K562 (cell line): ENCODE results near the gene MED17. TPM values are rescaled to one million over a fixed set of nuclear protein-coding genes. Genes with fewer than 3 reads are reported as not detected.

Experiments used
- ATAC-seq: fragments of 200-7000 bp; cut with Tn5 transposase; 3 replicates; pipeline ENCODE4 v1.9.1; 2020; ENCODE audit warnings: moderate library complexity
- BruUV-seq: library from RNA; stranded (reverse); fragments of 400-500 nt; replicated peaks from 2 replicates; lab custom pipeline; 2021; lab: Mats Ljungman, UMichigan
- CTCF ChIA-PET: fragments of 300-600 bp; formaldehyde crosslinking; extraction: SDS; loops from one replicate; lab custom pipeline; 2021; ENCODE audit warnings: low intra/inter-chr PET ratio; lab: Yijun Ruan, JAX
- POLR2A ChIA-PET: fragments of 300-600, 350-650 bp; sonication (Branson Sonifier 250); formaldehyde crosslinking; extraction: SDS; loops from one replicate; lab custom pipeline; 2021; ENCODE audit warnings: antibody characterized with exemption, inconsistent platforms; lab: Yijun Ruan, JAX
- DNase-seq, 4 experiments: peaks; one replicate each; pipeline versions ENCODE4 v3.0.0 to v3.0.0-alpha.2; 2011 to 2018; ENCODE audit warnings: low spot score in 3 of 4, mixed read lengths in 3 of 4; ENCODE audit errors: extremely low read depth in 1 of 4
- FAIRE-seq: peaks from 2 replicates; lab custom pipeline; 2011; peaks lifted over from hg19 to GRCh38; lab: Jason Lieb, UNC
- H2AFZ ChIP-seq: 2 replicates; pipeline ENCODE4 v1.6.0; 2011; ENCODE audit warnings: low read depth, low read length, control low read depth, inconsistent platforms
- H3K27ac ChIP-seq: fragments of 200-600 bp; 3 replicates; pipeline ENCODE4 v1.8.0; 2011; ENCODE audit warnings: low read depth, mild to moderate bottlenecking, control low read depth, inconsistent platforms, low read length, moderate library complexity, mixed read lengths; ENCODE audit errors: extremely low read depth
- H3K27me3 ChIP-seq, 2 experiments: fragments of 300-600 bp in 1 of 2; 2 replicates in 1 of 2; 3 replicates in 1 of 2; pipeline versions ENCODE4 v1.6.0 to v1.8.0; 2011; ENCODE audit warnings: inconsistent platforms in 2 of 2, low read length in 2 of 2, mild to moderate bottlenecking in 1 of 2, mixed read lengths in 1 of 2, moderate library complexity in 1 of 2; ENCODE audit not compliant: control insufficient read depth in 2 of 2, insufficient read depth in 2 of 2
- H3K36me3 ChIP-seq: fragments of 300-600 bp; 3 replicates; pipeline ENCODE4 v1.8.0; 2011; ENCODE audit warnings: mild to moderate bottlenecking, low read length, inconsistent platforms; ENCODE audit not compliant: control insufficient read depth, insufficient read depth
- H3K4me1 ChIP-seq, 2 experiments: fragments of 200-600 bp in 1 of 2; replicated peaks in 1 of 2; 2 replicates in 1 of 2; 3 replicates in 1 of 2; pipeline versions ENCODE4 v1.5.1 to v1.8.0; 2011; ENCODE audit warnings: inconsistent platforms in 2 of 2, low read length in 2 of 2, mild to moderate bottlenecking in 1 of 2, mixed read lengths in 1 of 2, moderate library complexity in 1 of 2; ENCODE audit not compliant: control insufficient read depth in 2 of 2, insufficient read depth in 2 of 2
- H3K4me2 ChIP-seq: 2 replicates; pipeline ENCODE4 v1.6.1; 2011; ENCODE audit warnings: low read length, control low read depth, inconsistent platforms, mixed read lengths; ENCODE audit not compliant: insufficient read depth
- H3K4me3 ChIP-seq: fragments of 200-600 bp; sonication (generic), shearing (Covaris generic); 2 replicates; pipeline ENCODE4 v1.5.1; 2016; ENCODE audit warnings: control low read depth, inconsistent platforms
- H3K79me2 ChIP-seq: fragments of 200-600 bp; 3 replicates; pipeline ENCODE4 v1.8.0; 2011; ENCODE audit warnings: low read length, inconsistent platforms; ENCODE audit not compliant: control insufficient read depth, insufficient read depth
- H3K9ac ChIP-seq, 2 experiments: 2 replicates each; pipeline versions ENCODE4 v1.6.0 to v1.6.1; 2011; ENCODE audit warnings: low read depth in 2 of 2, low read length in 2 of 2, control low read depth in 1 of 2, inconsistent platforms in 1 of 2, mild to moderate bottlenecking in 1 of 2, mixed read lengths in 1 of 2; ENCODE audit not compliant: insufficient read depth in 1 of 2
- H3K9me1 ChIP-seq: one replicate; pipeline ENCODE4 v1.6.0; 2011; ENCODE audit warnings: inconsistent platforms, mild to moderate bottlenecking, low read length, moderate library complexity; ENCODE audit not compliant: control insufficient read depth, insufficient read depth
- H3K9me3 ChIP-seq: replicated peaks from 2 replicates; pipeline ENCODE4 v1.5.1; 2011; ENCODE audit warnings: low read depth, low read length, inconsistent platforms; ENCODE audit not compliant: control insufficient read depth, insufficient read depth
- H4K20me1 ChIP-seq: replicated peaks from 2 replicates; pipeline ENCODE4 v1.6.1; 2011; ENCODE audit warnings: low read length, inconsistent platforms, mixed read lengths; ENCODE audit not compliant: control insufficient read depth, insufficient read depth
- CREM ChIP-seq: IDR thresholded peaks from 2 replicates; pipeline ENCODE4 v1.6.1; 2014; ENCODE audit warnings: antibody characterized with exemption, low read depth
- HCFC1 ChIP-seq: IDR thresholded peaks from 2 replicates; pipeline ENCODE4 v1.6.1; 2012; ENCODE audit warnings: low read depth, low read length, improper control_type of control experiment
- HMG20B ChIP-seq: fragments of 250-450 bp; sonication (Bioruptor Pico); IDR thresholded peaks from 2 replicates; pipeline ENCODE4 v1.5.0; 2021; ENCODE audit warnings: mild to moderate bottlenecking
- ILF3 ChIP-seq: fragments of 450-650 bp; IDR thresholded peaks from 2 replicates; pipeline ENCODE4 v1.6.1; 2018; ENCODE audit warnings: antibody characterized with exemption, mild to moderate bottlenecking, moderate library complexity, borderline replicate concordance
- POLR2A ChIP-seq: fragments of 450-650 bp; conservative IDR thresholded peaks from 2 replicates; pipeline ENCODE4 v1.6.1; 2016
- POLR2AphosphoS5 ChIP-seq: IDR thresholded peaks from 2 replicates; pipeline ENCODE4 v1.6.1; 2011; ENCODE audit warnings: mild to moderate bottlenecking, low read depth, low read length, moderate library complexity; ENCODE audit not compliant: control insufficient read depth, insufficient read depth
- POLR2B ChIP-seq: fragments of 450-650 bp; IDR thresholded peaks from 2 replicates; pipeline ENCODE4 v1.6.1; 2018; ENCODE audit warnings: low read depth; ENCODE audit not compliant: partially characterized antibody
- POLR2G ChIP-seq: fragments of 200-400 bp; formaldehyde crosslinking; IDR thresholded peaks from 2 replicates; pipeline ENCODE4 v1.6.1; 2017; ENCODE audit warnings: low read depth, mild to moderate bottlenecking, antibody characterized with exemption, low read length, moderate library complexity
- RBFOX2 ChIP-seq: fragments of 200-400 bp; formaldehyde crosslinking; IDR thresholded peaks from 2 replicates; pipeline ENCODE4 v1.6.1; 2017; ENCODE audit warnings: low read depth, mild to moderate bottlenecking, low read length, moderate library complexity
- SUPT5H ChIP-seq: fragments of 450-650 bp; IDR thresholded peaks from 2 replicates; pipeline ENCODE4 v1.6.1; 2016
- THRB ChIP-seq: fragments of 450-650 bp; formaldehyde crosslinking; conservative IDR thresholded peaks from 2 replicates; pipeline ENCODE4 v1.4.0; 2022; ENCODE audit warnings: mild to moderate bottlenecking, missing genetic modification characterization
- ZNF695 ChIP-seq: fragments of 450-650 bp; formaldehyde crosslinking; IDR thresholded peaks from 2 replicates; pipeline ENCODE4 v1.4.0; 2020; ENCODE audit warnings: mild to moderate bottlenecking, moderate library complexity
- WGBS: fragments of 100-300 bp; shearing (Covaris generic); methylation state at CpG from one replicate; pipeline ENCODE4 v1.1.6; 2016; ENCODE audit warnings: low coverage, mixed read lengths; ENCODE audit not compliant: insufficient coverage; ENCODE audit errors: missing lambda C conversion rate; 5-methylcytosine and 5-hydroxymethylcytosine counted together
- in situ Hi-C: fragments of 300-500 bp; cut with MboI; formaldehyde crosslinking; loops from 4 replicates; pipeline ENCODE4 v1.15.0; 2018; ENCODE audit warnings: inconsistent platforms, mixed read lengths
- intact Hi-C: fragments of 100-400 bp; cut with micrococcal nuclease; formaldehyde crosslinking; loops from 2 replicates; pipeline ENCODE4 v1.14.2; 2022
- polyA plus RNA-seq, 8 experiments: library from polyadenylated mRNA; depleted of rRNA in 4 of 8; stranded (reverse) in 5 of 8; unstranded in 3 of 8; fragments of >200 nt; fragmentation: Nextera tagmentation in 2 of 8; fragmentation: Illumina TruSeq in 1 of 8; extraction: Ambion mirVana in 2 of 8; extraction: Trizol in 1 of 8; gene quantifications; 2 replicates each; pipeline versions ENCODE4 v1.2.1 to v1.2.3, GENCODE V29; 2011 to 2014; ENCODE audit warnings: inconsistent platforms in 1 of 8, missing spikeins in 1 of 8
- total RNA-seq, 7 experiments: library from RNA; depleted of rRNA in 6 of 7; stranded (reverse); fragments of >200 nt in 6 of 7; fragmentation: Illumina TruSeq in 2 of 7; extraction: Trizol in 2 of 7; gene quantifications; 2 replicates each; pipeline versions ENCODE4 v1.2.1 to v1.2.3, GENCODE V29; 2011 to 2021; ENCODE audit warnings: low replicate concordance in 1 of 7

Gene MED17
- total and polyA plus RNA-seq, 9 of the 15 experiments (the other 6 are each of a cell fraction or from before 2014, with no cell fraction given), result 6.7 to 34.7 (median 26.8) TPM

GRCh38 chr11:93734427-93735222 is 49.5 kb upstream of the MED17 start:
- no peak overlapping the region for H3K4me3 ChIP-seq
- peak; percentile 16 for ATAC-seq
- DNase-seq, result no peak
- peak overlapping the region in 1 of 2 experiments; percentile 12; a peak in 1 of 4 replicates for H3K9ac ChIP-seq
- no peaks in the 10 kb centered on the region for H3K9me3 ChIP-seq
- intact Hi-C loops, result no loop called here
- H3K4me2 ChIP-seq, result 0 out of 2 replicates have a peak overlapping the region, but pooled peaks have one; percentile 8
- no TSS peak for BruUV-seq
- POLR2A ChIA-PET, result interaction anchor here (0.6 to 1.2 kb wide), 3 partner anchors 13 to 419 kb away, joined by 3 to 5 read pairs (median 3); no protein-coding TSS in a partner anchor
- no peak overlapping the region for H3K27ac ChIP-seq
- TF ChIP-seq CREM, result no peak
- TF ChIP-seq POLR2AphosphoS5, result peak; percentile 50; the same call in 1 of the 2 replicates
- 0 out of 2 replicates have a peak, but pooled peaks have one; percentile 28 for TF ChIP-seq ILF3
- TF ChIP-seq HCFC1, result no peak
- peak; percentile 34; the same call in 1 of the 2 replicates for TF ChIP-seq POLR2G
- peak; percentile 69 for TF ChIP-seq POLR2A
- TF ChIP-seq RBFOX2, result peak; percentile 26; the same call in 1 of the 2 replicates
- 0 out of 2 replicates have a peak, but pooled peaks have one; percentile 26 for TF ChIP-seq THRB (CRISPR knock-in tag)
- TF ChIP-seq POLR2B, result peak; percentile 65
- TF ChIP-seq ZNF695 (CRISPR knock-in tag), result no peak
- peak; percentile 60; the same call in 1 of the 2 replicates for TF ChIP-seq SUPT5H
- TF ChIP-seq HMG20B (CRISPR knock-in tag), result no peak
- peaks cover 4% of the 10 kb centered on the region for H4K20me1 ChIP-seq
- H3K9me1 ChIP-seq, result no peaks in the 10 kb centered on the region
- in situ Hi-C loops, result no loop called here
- no peaks in the 10 kb centered on the region; a peak in 3 of 5 replicates for H3K4me1 ChIP-seq
- CTCF ChIA-PET, result no interaction called here
- WGBS, result 67% methylated on average over 1 of the region's 1 CpG
- H3K27me3 ChIP-seq, result no peaks in the 10 kb centered on the region
- no peak for FAIRE-seq
- peaks cover 100% of the 10 kb centered on the region for H3K36me3 ChIP-seq
- peaks cover 76% of the 10 kb centered on the region for H3K79me2 ChIP-seq
- no peak overlapping the region for H2AFZ ChIP-seq
